DOHH2 (cell line): Measurements from ENCODE around the gene PACRG.

Experiments used
- H3F3A ChIP-seq: fragments of 200-600 bp; sonication (generic), shearing (Covaris generic); 2 replicates; pipeline ENCODE4 v1.6.0; 2016; ENCODE audit warnings: antibody characterized with exemption, mild to moderate bottlenecking; ENCODE audit not compliant: control insufficient read depth, insufficient read depth
- H3K27ac ChIP-seq: fragments of 200-600 bp; sonication (generic); 2 replicates; pipeline ENCODE4 v1.5.1; 2014; ENCODE audit warnings: low read depth, mild to moderate bottlenecking, low read length, moderate library complexity
- H3K27me3 ChIP-seq: fragments of 200-600 bp; sonication (generic); 2 replicates; pipeline ENCODE4 v1.6.1; 2014; ENCODE audit warnings: mild to moderate bottlenecking, low read length, mixed read lengths; ENCODE audit not compliant: control insufficient read depth
- H3K36me3 ChIP-seq: fragments of 200-600 bp; sonication (generic); 2 replicates; pipeline ENCODE4 v1.6.1; 2014; ENCODE audit warnings: mild to moderate bottlenecking, low read length, moderate library complexity, mixed read lengths; ENCODE audit not compliant: control insufficient read depth
- H3K4me1 ChIP-seq: fragments of 200-600 bp; sonication (generic); 2 replicates; pipeline ENCODE4 v1.6.1; 2014; ENCODE audit warnings: mild to moderate bottlenecking, low read length, mixed read lengths; ENCODE audit not compliant: control insufficient read depth
- H3K4me2 ChIP-seq: fragments of 200-600 bp; sonication (generic); 2 replicates; pipeline ENCODE4 v1.6.0; 2014; ENCODE audit warnings: mild to moderate bottlenecking, low read length, moderate library complexity
- H3K4me3 ChIP-seq: fragments of 200-600 bp; sonication (generic); 2 replicates; pipeline ENCODE4 v1.5.1; 2014; ENCODE audit warnings: mild to moderate bottlenecking, low read length, mixed read lengths
- H3K79me2 ChIP-seq: fragments of 200-600 bp; sonication (generic); 2 replicates; pipeline ENCODE4 v1.6.1; 2014; ENCODE audit warnings: mild to moderate bottlenecking, low read length, mixed read lengths; ENCODE audit not compliant: control insufficient read depth
- H3K9me2 ChIP-seq: fragments of 200-600 bp; sonication (generic); replicated peaks from 2 replicates; pipeline ENCODE4 v1.6.1; 2014; ENCODE audit warnings: mild to moderate bottlenecking, low read length, mixed read lengths; ENCODE audit not compliant: control insufficient read depth
- H3K9me3 ChIP-seq: fragments of 200-600 bp; sonication (generic); 2 replicates; pipeline ENCODE4 v1.6.1; 2014; ENCODE audit warnings: antibody characterized with exemption, low read length, mixed read lengths; ENCODE audit not compliant: control insufficient read depth, insufficient read depth
- H4K20me1 ChIP-seq: fragments of 200-600 bp; sonication (generic); 2 replicates; pipeline ENCODE4 v1.6.0; 2014; ENCODE audit warnings: low read depth, mild to moderate bottlenecking, antibody characterized with exemption, low read length, moderate library complexity; ENCODE audit not compliant: control insufficient read depth, insufficient read depth
- CTCF ChIP-seq: fragments of 200-600 bp; sonication (generic); IDR thresholded peaks from one replicate; pipeline ENCODE4 v1.5.1; 2014; ENCODE audit warnings: antibody characterized with exemption, mild to moderate bottlenecking, low read depth, low read length; ENCODE audit not compliant: poor library complexity, severe bottlenecking
- EZH2phosphoT487 ChIP-seq: fragments of 200-600 bp; sonication (generic); IDR thresholded peaks from 2 replicates; pipeline ENCODE4 v1.6.1; 2017; ENCODE audit warnings: borderline replicate concordance, mild to moderate bottlenecking, antibody characterized with exemption, low read length, moderate library complexity, mixed read lengths

PACRG gene

GRCh38 chr6:163262080-163262479, 534.3 kb downstream of the PACRG start:
- no peak overlapping the region for H3K4me2 ChIP-seq
- H3K9me3 ChIP-seq, result no peaks in the 10 kb centered on the region
- no peaks in the 10 kb centered on the region; the same call in 1 of the 2 replicates for H3K27me3 ChIP-seq
- H3K27ac ChIP-seq, result no peak overlapping the region
- H3K79me2 ChIP-seq, result no peaks in the 10 kb centered on the region
- H3K4me1 ChIP-seq, result no peaks in the 10 kb centered on the region
- no peaks in the 10 kb centered on the region for H3K9me2 ChIP-seq
- H3K4me3 ChIP-seq, result no peak overlapping the region
- H3F3A ChIP-seq, result no peaks in the 10 kb centered on the region
- TF ChIP-seq CTCF (no peak), EZH2phosphoT487 (no peak)
- no peaks in the 10 kb centered on the region for H4K20me1 ChIP-seq
- H3K36me3 ChIP-seq, result no peaks in the 10 kb centered on the region

GRCh38 chr6:163263196-163263595, 535.4 kb downstream of the PACRG start:
- no peak overlapping the region for H3K4me3 ChIP-seq
- no peaks in the 10 kb centered on the region for H3K9me3 ChIP-seq
- no peaks in the 10 kb centered on the region for H3F3A ChIP-seq
- H3K9me2 ChIP-seq, result no peaks in the 10 kb centered on the region
- H4K20me1 ChIP-seq, result no peaks in the 10 kb centered on the region
- no peaks in the 10 kb centered on the region for H3K36me3 ChIP-seq
- no peaks in the 10 kb centered on the region; the same call in 1 of the 2 replicates for H3K27me3 ChIP-seq
- no peak for TF ChIP-seq EZH2phosphoT487
- no peak for TF ChIP-seq CTCF
- H3K4me1 ChIP-seq, result no peaks in the 10 kb centered on the region
- H3K27ac ChIP-seq, result no peak overlapping the region
- H3K4me2 ChIP-seq, result no peak overlapping the region
- H3K79me2 ChIP-seq, result no peaks in the 10 kb centered on the region

- no peak overlapping the region for H3K4me2 ChIP-seq
- no peak for TF ChIP-seq CTCF
- no peak for TF ChIP-seq EZH2phosphoT487
- H3K27me3 ChIP-seq, result no peaks in the 10 kb centered on the region; the same call in 1 of the 2 replicates
Measured at GRCh38 chr6:163263998-163264661, 536.4 kb downstream of the PACRG start.

More at GRCh38 chr6:163263998-163264661, 536.4 kb downstream of the PACRG start:
- Histone ChIP-seq H3K27ac (no peak overlapping the region), H3K9me2 (no peaks in the 10 kb centered on the region), H3K4me3 (no peak overlapping the region), H4K20me1 (no peaks in the 10 kb centered on the region), H3F3A (no peaks in the 10 kb centered on the region), H3K4me1 (no peaks in the 10 kb centered on the region), H3K36me3 (no peaks in the 10 kb centered on the region), H3K79me2 (no peaks in the 10 kb centered on the region), H3K9me3 (no peaks in the 10 kb centered on the region)
